K562 (cell line): Measurements from ENCODE around the gene PPM1F. TPM values are rescaled to one million over a fixed set of nuclear protein-coding genes. Genes with fewer than 3 reads are reported as not detected.

Source experiments
- ARID1B ChIP-seq: fragments of 450-650 bp; IDR thresholded peaks from 2 replicates; pipeline ENCODE4 v1.6.1; 2016; ENCODE audit warnings: antibody characterized with exemption, mild to moderate bottlenecking, inconsistent platforms
- ARNT ChIP-seq, 2 experiments: fragments of 450-650 bp; IDR thresholded peaks; 2 replicates each; pipeline ENCODE4 v1.6.1; 2016; ENCODE audit warnings: mild to moderate bottlenecking in 1 of 2
- CHCHD3 ChIP-seq: fragments of 250-450 bp; sonication (Bioruptor Pico); IDR thresholded peaks from 2 replicates; pipeline ENCODE4 v2.1.2; 2022; ENCODE audit warnings: mild to moderate bottlenecking
- ELF2 ChIP-seq: fragments of 250-450 bp; sonication (Bioruptor Pico); IDR thresholded peaks from 2 replicates; pipeline ENCODE4 v1.5.0; 2021; ENCODE audit warnings: mild to moderate bottlenecking
- FOXP4 ChIP-seq: sonication (generic); formaldehyde crosslinking; IDR thresholded peaks from 2 replicates; pipeline ENCODE4 v1.8.0; 2022; ENCODE audit warnings: mild to moderate bottlenecking, missing genetic modification reagents, borderline replicate concordance
- GTF2A2 ChIP-seq: IDR thresholded peaks from 2 replicates; pipeline ENCODE4 v1.6.1; 2016; ENCODE audit warnings: mild to moderate bottlenecking, missing genetic modification characterization, missing compliant biosample characterization
- MXD1 ChIP-seq: fragments of 250-450 bp; sonication (Bioruptor Pico); IDR thresholded peaks from 2 replicates; pipeline ENCODE4 v1.8.0; 2021; ENCODE audit warnings: borderline replicate concordance, mild to moderate bottlenecking, moderate library complexity; ENCODE audit not compliant: poor library complexity, severe bottlenecking
- OTX1 ChIP-seq: fragments of 450-650 bp; formaldehyde crosslinking; IDR thresholded peaks from 2 replicates; pipeline ENCODE4 v1.4.0; 2022; ENCODE audit warnings: mild to moderate bottlenecking
- SMAD4 ChIP-seq: fragments of 250-450 bp; sonication (Bioruptor Pico); conservative IDR thresholded peaks from 2 replicates; pipeline ENCODE4 v1.8.0; 2021; ENCODE audit warnings: inconsistent platforms, mild to moderate bottlenecking, moderate library complexity
- SNAPC5 ChIP-seq: fragments of 250-450 bp; sonication (Bioruptor Pico); IDR thresholded peaks from 2 replicates; pipeline ENCODE4 v1.8.0; 2021; ENCODE audit warnings: moderate library complexity, mild to moderate bottlenecking, inconsistent platforms
- STAG1 ChIP-seq: sonication (generic); formaldehyde crosslinking; IDR thresholded peaks from 2 replicates; pipeline ENCODE4 v1.5.0; 2020; ENCODE audit warnings: missing genetic modification reagents, borderline replicate concordance
- ZBTB11 ChIP-seq, 3 experiments: fragments of 200-800 bp in 1 of 3; fragments of 250-450 bp in 1 of 3; fragments of 450-650 bp in 1 of 3; sonication (Bioruptor Pico) in 1 of 3; sonication (Bioruptor generic) in 1 of 3; formaldehyde crosslinking in 1 of 3; IDR thresholded peaks; 2 replicates each; pipeline versions ENCODE4 v1.6.1 to v1.8.0; 2016 to 2022; ENCODE audit warnings: mild to moderate bottlenecking in 2 of 3, missing genetic modification characterization in 2 of 3, missing compliant biosample characterization in 1 of 3, moderate library complexity in 1 of 3
- ZBTB26 ChIP-seq: fragments of 450-650 bp; formaldehyde crosslinking; IDR thresholded peaks from 2 replicates; pipeline ENCODE4 v1.4.0; 2022; ENCODE audit warnings: missing genetic modification characterization
- ZNF121 ChIP-seq: sonication (generic); formaldehyde crosslinking; conservative IDR thresholded peaks from 2 replicates; pipeline ENCODE4 v1.8.0; 2022; ENCODE audit warnings: missing genetic modification reagents
- ZNF133 ChIP-seq: fragments of 250-450 bp; sonication (Bioruptor Pico); IDR thresholded peaks from 2 replicates; pipeline ENCODE4 v1.4.0; 2020; ENCODE audit warnings: mild to moderate bottlenecking
- ZNF280B ChIP-seq: fragments of 250-450 bp; sonication (Bioruptor Pico); IDR thresholded peaks from 2 replicates; pipeline ENCODE4 v1.5.1; 2021; ENCODE audit warnings: mild to moderate bottlenecking
- ZNF316 ChIP-seq: fragments of 450-650 bp; IDR thresholded peaks from 2 replicates; pipeline ENCODE4 v1.6.1; 2016
- ZNF445 ChIP-seq: fragments of 250-450 bp; sonication (Bioruptor Pico); IDR thresholded peaks from 2 replicates; pipeline ENCODE4 v1.4.0; 2020; ENCODE audit warnings: low read depth, mild to moderate bottlenecking, moderate library complexity
- ZNF57 ChIP-seq: fragments of 450-650 bp; formaldehyde crosslinking; IDR thresholded peaks from 2 replicates; pipeline ENCODE4 v1.4.0; 2020; ENCODE audit warnings: mild to moderate bottlenecking, moderate library complexity
- polyA plus RNA-seq, 8 experiments: library from polyadenylated mRNA; depleted of rRNA in 4 of 8; stranded (reverse) in 5 of 8; unstranded in 3 of 8; fragments of >200 nt; fragmentation: Nextera tagmentation in 2 of 8; fragmentation: Illumina TruSeq in 1 of 8; extraction: Ambion mirVana in 2 of 8; extraction: Trizol in 1 of 8; gene quantifications; 2 replicates each; pipeline versions ENCODE4 v1.2.1 to v1.2.3, GENCODE V29; 2011 to 2014; ENCODE audit warnings: inconsistent platforms in 1 of 8, missing spikeins in 1 of 8
- total RNA-seq, 7 experiments: library from RNA; depleted of rRNA in 6 of 7; stranded (reverse); fragments of >200 nt in 6 of 7; fragmentation: Illumina TruSeq in 2 of 7; extraction: Trizol in 2 of 7; gene quantifications; 2 replicates each; pipeline versions ENCODE4 v1.2.1 to v1.2.3, GENCODE V29; 2011 to 2021; ENCODE audit warnings: low replicate concordance in 1 of 7

The PPM1F gene
- total and polyA plus RNA-seq, 9 of the 15 experiments (the other 6 are each of a cell fraction or from before 2014, with no cell fraction given): 2.1 to 159 (median 64.0) TPM

GRCh38 chr22:21971858-21972275 lies 19.2 kb upstream of the PPM1F start (continued):
- TF ChIP-seq ZBTB11 (CRISPR knock-in tag; IDR thresholded peaks at IDR 0.05) (0 out of 6 replicates have a peak, but pooled peaks of 1 of the 3 experiments have one; percentile 39), ZNF280B (CRISPR knock-in tag) (peak; percentile 51; the same call in 1 of the 2 replicates), ZBTB26 (CRISPR knock-in tag) (0 out of 2 replicates have a peak, but pooled peaks have one; percentile 36), OTX1 (CRISPR knock-in tag) (peak; percentile 84; the same call in 1 of the 2 replicates), ELF2 (CRISPR knock-in tag) (0 out of 2 replicates have a peak, but pooled peaks have one; percentile 59), STAG1 (CRISPR knock-in tag) (peak; percentile 49; the same call in 1 of the 2 replicates), ZNF133 (CRISPR knock-in tag) (peak; percentile 73; the same call in 1 of the 2 replicates), ZNF445 (peak; percentile 33; the same call in 1 of the 2 replicates), ZNF121 (no peak), ARNT (IDR thresholded peaks at IDR 0.05) (0 out of 4 replicates have a peak, but pooled peaks of 1 of the 2 experiments have one; percentile 14), ARID1B (no peak), SNAPC5 (CRISPR knock-in tag) (peak; percentile 59; the same call in 1 of the 2 replicates), FOXP4 (CRISPR knock-in tag) (no peak), ZNF316 (0 out of 2 replicates have a peak, but pooled peaks have one; percentile 8), GTF2A2 (tag) (0 out of 2 replicates have a peak, but pooled peaks have one; percentile 17), MXD1 (CRISPR knock-in tag) (no peak), ZNF57 (0 out of 2 replicates have a peak, but pooled peaks have one; percentile 71), SMAD4 (CRISPR knock-in tag) (0 out of 2 replicates have a peak, but pooled peaks have one; percentile 50), CHCHD3 (CRISPR knock-in tag) (peak; percentile 61; the same call in 1 of the 2 replicates)
